ENCODE data around the gene ZFR2.

GRCh38 chr19:3785938-3786824, 82.7 kb downstream of the ZFR2 start, which contains the start of gene MATK:
- TF ChIP-seq, protein P1, sequence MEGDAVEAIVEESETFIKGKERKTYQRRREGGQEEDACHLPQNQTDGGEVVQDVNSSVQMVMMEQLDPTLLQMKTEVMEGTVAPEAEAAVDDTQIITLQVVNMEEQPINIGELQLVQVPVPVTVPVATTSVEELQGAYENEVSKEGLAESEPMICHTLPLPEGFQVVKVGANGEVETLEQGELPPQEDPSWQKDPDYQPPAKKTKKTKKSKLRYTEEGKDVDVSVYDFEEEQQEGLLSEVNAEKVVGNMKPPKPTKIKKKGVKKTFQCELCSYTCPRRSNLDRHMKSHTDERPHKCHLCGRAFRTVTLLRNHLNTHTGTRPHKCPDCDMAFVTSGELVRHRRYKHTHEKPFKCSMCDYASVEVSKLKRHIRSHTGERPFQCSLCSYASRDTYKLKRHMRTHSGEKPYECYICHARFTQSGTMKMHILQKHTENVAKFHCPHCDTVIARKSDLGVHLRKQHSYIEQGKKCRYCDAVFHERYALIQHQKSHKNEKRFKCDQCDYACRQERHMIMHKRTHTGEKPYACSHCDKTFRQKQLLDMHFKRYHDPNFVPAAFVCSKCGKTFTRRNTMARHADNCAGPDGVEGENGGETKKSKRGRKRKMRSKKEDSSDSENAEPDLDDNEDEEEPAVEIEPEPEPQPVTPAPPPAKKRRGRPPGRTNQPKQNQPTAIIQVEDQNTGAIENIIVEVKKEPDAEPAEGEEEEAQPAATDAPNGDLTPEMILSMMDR (IDR thresholded peaks at IDR 0.05; ENCODE audit: low read length) = no peak
- no peak for TF ChIP-seq EZH2 (IDR thresholded peaks at IDR 0.05; ENCODE audit: borderline replicate concordance, low read length)

Data from OCI-LY1 (cell line).